Erythroblast (primary cell): ENCODE measurements around the gene RBCK1.

Source experiments
- GATA1 ChIP-seq: IDR thresholded peaks from 2 replicates; pipeline ENCODE4 v1.6.1; 2011; ENCODE audit warnings: low read depth, mild to moderate bottlenecking, control low read depth, low read length, moderate library complexity
- POLR2A ChIP-seq: IDR thresholded peaks from 2 replicates; pipeline ENCODE4 v1.6.1; 2011; ENCODE audit warnings: mild to moderate bottlenecking, low read length

DNA sequence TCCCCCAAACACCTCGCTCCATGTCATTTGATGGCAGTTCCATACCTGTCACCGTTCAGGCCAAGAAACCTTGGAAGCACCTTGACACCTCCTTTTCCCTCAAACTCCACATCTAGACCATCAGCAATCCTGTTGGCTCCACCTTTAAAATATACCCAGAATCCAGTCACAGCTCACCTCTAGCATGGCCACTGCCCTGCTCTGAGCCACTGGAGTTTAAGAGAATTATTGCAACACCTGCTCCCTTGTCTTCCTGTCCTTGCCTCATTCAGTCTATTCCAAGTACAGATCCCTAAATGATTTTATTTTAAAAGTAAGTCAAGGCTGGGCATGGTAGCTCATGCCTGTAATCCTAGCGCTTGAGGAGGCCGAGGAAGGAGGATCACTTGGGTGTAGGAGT, 39.2 kb upstream of the RBCK1 start:
- no peak for TF ChIP-seq POLR2A
- TF ChIP-seq GATA1, result no peak
